NOMO-1 (cell line): ENCODE data around the gene SPRED1.
"Not testable (repeated sequence)": the region's sequence is repeated elsewhere in the genome, so short reads cannot be mapped to it uniquely, and the experiment has no call there.

Source experiments
- DNase-seq, 2 experiments: peaks; one replicate each; lab custom pipeline; 2025; ENCODE audit not compliant: unreplicated experiment in 2 of 2; lab: John Stamatoyannopoulos, UW

Gene SPRED1

GRCh38 chr15:38275959-38276358 is 23.3 kb downstream of the SPRED1 start:
- DNase-seq = no peak

GRCh38 chr15:38277281-38277680 is 24.6 kb downstream of the SPRED1 start:
- not testable (repeated sequence) for DNase-seq

GRCh38 chr15:38281031-38281430 is 28.4 kb downstream of the SPRED1 start:
- no peak for DNase-seq

GRCh38 chr15:38283010-38283409 is 30.4 kb downstream of the SPRED1 start:
- DNase-seq = no peak

- DNase-seq = no peak
Measured at GRCh38 chr15:38285456-38285855, 32.8 kb downstream of the SPRED1 start.

- peak; percentile 30 to 31 for DNase-seq
Measured at GRCh38 chr15:38294126-38294525, 41.5 kb downstream of the SPRED1 start.

- no peak for DNase-seq
Measured at GRCh38 chr15:38297623-38298388, 45.2 kb downstream of the SPRED1 start.

GRCh38 chr15:38299216-38299615 is 46.6 kb downstream of the SPRED1 start:
- no peak for DNase-seq

GRCh38 chr15:38300395-38300794 is 47.8 kb downstream of the SPRED1 start:
- DNase-seq = peak; percentile 32 to 67

GRCh38 chr15:38304481-38304880 is 51.8 kb downstream of the SPRED1 start:
- no peak for DNase-seq

GRCh38 chr15:38307251-38307650 is 54.6 kb downstream of the SPRED1 start:
- peak; percentile 11 to 36 for DNase-seq

- no peak for DNase-seq
Measured at GRCh38 chr15:38307861-38308641, 55.4 kb downstream of the SPRED1 start.

- DNase-seq = no peak
Measured at GRCh38 chr15:38308797-38309196, 56.2 kb downstream of the SPRED1 start.

GRCh38 chr15:38312190-38312589 is 59.6 kb downstream of the SPRED1 start:
- no peak for DNase-seq

GRCh38 chr15:38316311-38316710 is 63.7 kb downstream of the SPRED1 start:
- no peak for DNase-seq

GRCh38 chr15:38320181-38320580 is 67.5 kb downstream of the SPRED1 start:
- DNase-seq = no peak

GRCh38 chr15:38320866-38321265 is 68.2 kb downstream of the SPRED1 start:
- DNase-seq = no peak

GRCh38 chr15:38323895-38324294 is 71.3 kb downstream of the SPRED1 start:
- DNase-seq = no peak

- DNase-seq = peak in 1 of 2 experiments; percentile 6
Measured at GRCh38 chr15:38324939-38325647, 72.5 kb downstream of the SPRED1 start.

GRCh38 chr15:38325648-38325990 is 73.0 kb downstream of the SPRED1 start:
- no peak for DNase-seq

GRCh38 chr15:38332711-38333110 is 80.1 kb downstream of the SPRED1 start:
- DNase-seq = no peak
